IPS DF 4.7 (cell line): ENCODE results near the gene CNTNAP2.
"Not testable (repeated sequence)": the region's sequence is repeated elsewhere in the genome, so short reads cannot be mapped to it uniquely, and the experiment has no call there.

ENCODE experiments used
- DNase-seq: peaks from one replicate; pipeline ENCODE4 v3.0.0-alpha.2; 2013; ENCODE audit warnings: low spot score; ENCODE audit errors: extremely low read depth

The CNTNAP2 gene

DNA sequence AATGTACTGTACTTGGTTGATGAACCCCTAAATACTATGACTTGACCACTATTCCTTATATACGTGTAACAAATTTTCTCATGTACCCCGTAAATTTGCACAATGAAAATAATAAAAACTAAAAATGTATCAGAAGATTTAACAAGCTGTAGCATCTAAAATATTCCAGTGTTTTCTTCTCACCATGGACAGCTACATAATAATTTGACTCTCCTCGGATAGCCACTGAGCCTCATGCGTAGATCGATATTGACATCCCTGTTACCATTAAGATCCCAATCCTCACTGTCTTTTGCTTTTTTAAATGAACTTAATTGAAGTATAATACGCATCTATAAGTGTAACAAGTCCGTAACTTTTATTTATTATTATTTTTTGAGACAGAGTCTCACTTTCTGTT is 2294.3 kb downstream of the CNTNAP2 start:
- no peak for DNase-seq

DNA sequence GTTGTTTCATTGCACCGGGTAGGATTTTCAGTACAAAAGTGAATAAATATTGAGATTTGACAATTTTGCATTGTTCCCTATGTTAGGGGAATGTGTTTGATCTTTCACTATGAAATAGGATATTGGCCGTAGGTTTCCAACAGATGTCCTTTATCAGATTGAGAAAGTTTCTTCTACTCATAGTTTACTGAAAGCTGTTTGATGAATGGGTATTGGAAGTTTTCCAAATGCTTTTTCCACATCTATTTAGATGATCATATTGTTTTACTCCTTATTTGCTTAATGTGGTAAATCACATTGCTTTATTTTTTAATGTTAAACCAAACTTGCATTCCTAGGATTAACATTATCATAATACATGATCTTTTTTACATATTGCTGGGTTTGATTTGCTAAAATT is 2296.1 kb downstream of the CNTNAP2 start:
- no peak for DNase-seq

DNA sequence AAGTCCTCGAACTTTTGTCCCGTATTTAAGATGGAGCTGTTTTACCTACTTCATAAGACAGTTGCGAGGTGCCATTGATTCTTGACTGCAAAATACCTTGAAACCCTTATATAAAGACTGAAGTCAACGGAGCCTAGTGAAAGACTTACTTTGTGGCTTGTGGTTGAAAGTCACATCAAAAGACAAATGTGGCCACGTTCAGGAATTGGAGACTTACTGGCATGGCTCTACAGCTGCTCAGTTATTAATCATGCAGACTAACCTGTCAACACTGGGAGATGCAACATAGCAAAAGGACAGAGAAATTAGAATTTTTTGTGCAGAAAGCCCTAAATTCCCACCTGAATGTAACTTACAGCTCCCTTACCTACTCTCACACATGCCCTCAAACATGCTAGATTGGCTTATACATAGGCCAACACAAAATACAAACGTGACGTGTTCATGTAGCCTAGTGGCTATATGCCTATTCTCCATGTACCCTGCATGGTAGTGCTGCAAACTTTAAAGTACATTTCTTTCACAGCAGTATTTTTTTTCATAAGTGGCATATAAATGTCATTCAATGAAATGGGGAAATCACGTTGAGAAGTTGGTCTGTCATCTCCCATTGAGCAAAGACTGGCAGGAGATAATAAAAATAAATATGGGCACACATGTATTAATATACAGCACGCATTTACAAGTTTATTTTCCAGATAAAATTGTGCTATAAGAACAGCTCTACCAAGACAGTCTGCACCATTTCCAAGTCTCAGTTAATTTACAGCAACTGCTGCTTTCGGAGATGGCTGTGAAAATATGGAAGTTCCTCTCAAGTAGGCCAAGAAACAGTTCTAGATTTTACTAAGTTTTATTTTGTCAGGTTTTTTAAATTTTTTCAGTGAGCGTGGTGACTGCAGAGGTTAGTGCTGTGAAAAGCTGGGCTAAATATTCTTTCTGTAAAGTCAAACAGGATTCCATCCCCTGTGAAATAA is 2303.5 kb downstream of the CNTNAP2 start:
- no peak for DNase-seq

GRCh38 chr7:148422030-148422429 is 2305.4 kb downstream of the CNTNAP2 start:
- DNase-seq = no peak

GRCh38 chr7:148426393-148426792 is 2309.8 kb downstream of the CNTNAP2 start:
- not testable (repeated sequence) for DNase-seq

GRCh38 chr7:148430690-148431089 is 2314.1 kb downstream of the CNTNAP2 start:
- DNase-seq = not testable (repeated sequence)

GRCh38 chr7:148433521-148434180 is 2317.1 kb downstream of the CNTNAP2 start:
- no peak for DNase-seq

- no peak for DNase-seq
Measured at GRCh38 chr7:148434181-148434757, 2317.7 kb downstream of the CNTNAP2 start.

DNA sequence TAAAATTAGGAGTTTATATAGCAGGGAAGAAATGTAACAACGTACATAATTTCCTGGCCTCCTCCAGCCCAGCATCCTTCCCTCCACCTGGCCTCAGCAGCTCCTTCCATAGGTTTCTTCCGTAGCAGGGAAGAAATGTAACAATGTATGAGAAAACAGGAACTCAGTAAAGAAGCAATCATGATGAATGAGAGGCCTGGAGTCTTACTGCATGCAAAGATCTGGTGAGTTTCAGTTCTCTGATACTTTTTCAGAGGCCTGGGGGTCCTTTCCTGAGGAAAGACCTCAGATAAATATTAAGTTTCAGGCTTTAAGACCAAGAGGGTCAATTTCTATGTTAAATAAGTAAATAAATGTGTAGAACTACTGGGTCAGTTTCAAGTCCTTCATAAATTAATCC is 2318.3 kb downstream of the CNTNAP2 start:
- no peak for DNase-seq

- no peak for DNase-seq
Measured at GRCh38 chr7:148435715-148436114, 2319.1 kb downstream of the CNTNAP2 start.

GRCh38 chr7:148436135-148436534 is 2319.5 kb downstream of the CNTNAP2 start:
- no peak for DNase-seq

DNA sequence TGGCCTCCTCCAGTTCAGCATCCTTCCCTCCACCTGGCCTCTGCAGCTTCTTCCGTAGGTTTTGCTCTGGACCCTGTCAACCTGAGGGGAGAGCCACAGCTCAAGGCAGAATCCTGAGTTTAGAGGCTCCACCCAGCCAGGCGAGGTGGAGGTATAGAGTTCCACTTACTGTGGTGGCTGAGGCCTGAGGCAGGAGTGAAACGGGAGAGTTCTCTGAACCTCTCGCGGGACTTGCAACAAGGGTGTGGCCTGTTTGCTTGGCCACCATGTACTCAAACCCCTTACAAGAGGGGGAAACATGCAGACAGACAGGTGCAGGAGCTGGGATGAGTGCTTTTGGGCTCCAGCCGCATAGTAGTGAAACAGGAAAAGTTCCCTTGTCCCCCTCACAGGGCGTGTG is 2320.0 kb downstream of the CNTNAP2 start:
- DNase-seq = no peak

DNA sequence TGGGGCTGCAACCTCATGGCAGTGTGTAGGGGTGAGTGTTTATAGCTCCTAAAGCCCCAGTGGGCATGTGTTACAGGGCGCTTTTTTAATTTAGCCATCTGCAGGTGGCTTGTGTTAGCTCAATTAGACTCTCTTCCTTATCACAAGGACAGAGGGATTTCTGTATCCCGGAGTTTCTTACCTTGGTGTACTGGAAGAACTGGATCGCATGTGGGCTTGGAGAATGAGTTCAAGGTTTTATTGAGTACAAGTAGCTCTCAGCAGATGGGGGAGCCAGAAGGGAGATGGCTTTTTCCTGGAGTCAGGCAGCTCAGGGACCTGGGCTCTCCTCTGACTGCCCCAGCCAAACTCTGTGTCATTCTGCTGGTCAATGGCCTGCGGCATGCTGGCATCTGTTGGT is 2320.4 kb downstream of the CNTNAP2 start:
- no peak for DNase-seq

DNA sequence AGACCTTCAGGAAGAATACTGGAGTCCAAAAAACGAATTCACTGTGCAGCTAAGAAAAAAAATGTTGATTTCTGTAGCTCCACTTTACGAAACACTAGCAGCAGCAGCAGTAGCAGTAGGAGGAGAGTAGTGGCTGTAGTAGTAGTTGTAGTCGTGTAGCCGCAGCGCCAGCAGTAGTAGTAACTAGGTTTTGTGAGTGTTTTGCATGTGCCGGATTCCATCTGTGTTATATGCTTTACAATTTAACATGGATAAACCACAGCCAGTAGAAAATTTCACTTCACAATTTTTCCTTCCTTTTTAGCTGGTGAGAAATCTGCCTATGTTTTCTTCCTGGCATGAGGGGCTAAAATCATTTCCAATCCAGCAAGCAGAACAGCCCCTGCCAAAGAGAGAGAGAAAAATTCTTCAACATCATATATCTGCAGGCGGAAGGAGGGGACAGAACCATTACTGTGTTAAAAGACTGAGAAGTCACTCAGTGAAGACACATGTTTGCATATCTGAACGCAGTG is 2325.6 kb downstream of the CNTNAP2 start:
- no peak for DNase-seq

DNA sequence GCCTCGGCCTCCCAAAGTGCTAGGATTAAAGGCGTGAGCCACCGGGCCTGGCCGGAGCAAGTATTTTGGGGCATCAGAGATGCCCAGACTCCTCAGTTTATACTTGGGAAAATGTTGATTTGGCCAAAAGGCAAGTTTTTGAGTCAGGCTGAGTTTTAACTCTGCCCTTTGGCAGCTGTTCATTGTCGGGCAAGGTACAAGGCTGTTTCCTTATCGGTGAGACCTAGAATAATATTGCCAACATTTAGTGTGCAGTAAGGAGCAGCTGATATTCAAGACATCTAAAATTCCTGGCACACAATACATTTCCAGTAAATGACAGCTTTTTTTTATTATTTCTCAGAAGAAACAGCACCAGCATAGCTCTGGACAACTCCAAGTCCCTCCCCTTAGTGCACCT is 2326.3 kb downstream of the CNTNAP2 start:
- DNase-seq = no peak

GRCh38 chr7:148445260-148446044 is 2328.9 kb downstream of the CNTNAP2 start:
- DNase-seq = no peak

DNA sequence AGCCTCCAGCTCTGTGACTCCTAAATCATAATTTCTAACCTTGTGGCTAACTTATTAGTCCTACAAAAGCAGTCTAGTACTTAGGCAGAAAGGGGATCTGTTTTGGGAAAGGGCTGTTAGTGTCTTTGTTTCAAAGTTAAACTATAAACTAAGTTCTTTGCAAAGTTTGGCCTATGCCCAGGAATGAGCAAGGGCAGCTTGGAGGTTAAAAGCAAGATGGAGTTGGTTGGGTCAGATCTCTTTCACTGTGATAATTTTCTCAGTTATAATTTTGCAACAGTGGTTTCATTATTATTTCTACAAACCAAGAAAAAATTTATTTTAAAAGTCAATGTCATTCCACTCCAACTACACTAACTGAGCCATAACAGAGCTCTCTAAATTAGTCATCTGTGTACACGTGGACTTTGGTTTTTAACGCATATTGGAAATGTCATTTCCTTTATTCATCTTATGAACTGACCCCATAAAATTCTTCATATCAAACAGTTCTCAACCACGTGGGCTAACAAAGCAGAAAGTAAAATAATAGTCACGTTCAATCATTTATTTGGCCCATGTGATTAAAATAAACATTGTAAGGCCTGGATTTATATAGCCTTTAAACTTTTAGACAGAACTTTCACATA is 2330.7 kb downstream of the CNTNAP2 start:
- no peak for DNase-seq

- DNase-seq = not testable (repeated sequence)
Measured at GRCh38 chr7:148451526-148451925, 2334.9 kb downstream of the CNTNAP2 start.

GRCh38 chr7:148456351-148456750 is 2339.8 kb downstream of the CNTNAP2 start:
- DNase-seq = no peak

- DNase-seq = no peak
Measured at GRCh38 chr7:148457310-148457921, 2340.8 kb downstream of the CNTNAP2 start.
